Body of pancreas (tissue), 4 donors: ENCODE results near the gene TMEM244.

Experiments
- POLR2A ChIP-seq, 3 donors: fragments of 450-650 bp; IDR thresholded peaks; one replicate each; pipeline ENCODE4 v1.6.1; 2016; ENCODE audit warnings: antibody characterized with exemption in 3 of 3, mild to moderate bottlenecking in 2 of 3
- TF ChIP-seq, protein P1 (sequence below), 7 experiments: fragments of 450-650 bp in 4 of 7; fragments of 200-600 bp in 3 of 7; sonication (generic) in 3 of 7; IDR thresholded peaks; one replicate each; pipeline ENCODE4 v1.5.1; 2016 to 2019; ENCODE audit warnings: antibody characterized with exemption in 7 of 7

DNA sequence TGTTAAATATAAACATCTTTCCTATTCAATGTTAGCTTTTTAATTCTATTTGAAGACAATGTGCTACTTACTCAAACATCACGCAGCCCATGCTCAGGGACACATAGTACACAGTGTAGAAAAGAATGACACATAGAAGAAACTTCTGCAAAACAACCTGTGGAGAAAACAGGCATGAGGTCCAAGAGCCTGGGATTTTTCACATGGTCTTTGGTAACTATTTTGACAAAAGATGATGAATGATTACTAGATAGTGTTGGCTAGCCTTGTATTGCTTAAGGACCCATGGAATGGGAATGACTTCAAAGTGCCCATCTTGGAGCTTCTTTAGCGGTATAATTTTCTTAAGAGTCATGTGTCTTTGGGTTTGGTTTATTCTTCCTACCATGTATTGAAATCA, 15.4 kb downstream of the TMEM244 start:
- TF ChIP-seq POLR2A (IDR thresholded peaks at IDR 0.05) = no peak
- TF ChIP-seq, protein P1, sequence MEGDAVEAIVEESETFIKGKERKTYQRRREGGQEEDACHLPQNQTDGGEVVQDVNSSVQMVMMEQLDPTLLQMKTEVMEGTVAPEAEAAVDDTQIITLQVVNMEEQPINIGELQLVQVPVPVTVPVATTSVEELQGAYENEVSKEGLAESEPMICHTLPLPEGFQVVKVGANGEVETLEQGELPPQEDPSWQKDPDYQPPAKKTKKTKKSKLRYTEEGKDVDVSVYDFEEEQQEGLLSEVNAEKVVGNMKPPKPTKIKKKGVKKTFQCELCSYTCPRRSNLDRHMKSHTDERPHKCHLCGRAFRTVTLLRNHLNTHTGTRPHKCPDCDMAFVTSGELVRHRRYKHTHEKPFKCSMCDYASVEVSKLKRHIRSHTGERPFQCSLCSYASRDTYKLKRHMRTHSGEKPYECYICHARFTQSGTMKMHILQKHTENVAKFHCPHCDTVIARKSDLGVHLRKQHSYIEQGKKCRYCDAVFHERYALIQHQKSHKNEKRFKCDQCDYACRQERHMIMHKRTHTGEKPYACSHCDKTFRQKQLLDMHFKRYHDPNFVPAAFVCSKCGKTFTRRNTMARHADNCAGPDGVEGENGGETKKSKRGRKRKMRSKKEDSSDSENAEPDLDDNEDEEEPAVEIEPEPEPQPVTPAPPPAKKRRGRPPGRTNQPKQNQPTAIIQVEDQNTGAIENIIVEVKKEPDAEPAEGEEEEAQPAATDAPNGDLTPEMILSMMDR (IDR thresholded peaks at IDR 0.05) = no peak
